ENCODE results near the gene FUCA2. TPM values are rescaled to one million over a fixed set of nuclear protein-coding genes. Genes with fewer than 3 reads are reported as not detected.

FUCA2 gene
- polyA plus RNA-seq, 1 of the 3 experiments (the other 2 are of a cell fraction) = 37.6 TPM

DNA sequence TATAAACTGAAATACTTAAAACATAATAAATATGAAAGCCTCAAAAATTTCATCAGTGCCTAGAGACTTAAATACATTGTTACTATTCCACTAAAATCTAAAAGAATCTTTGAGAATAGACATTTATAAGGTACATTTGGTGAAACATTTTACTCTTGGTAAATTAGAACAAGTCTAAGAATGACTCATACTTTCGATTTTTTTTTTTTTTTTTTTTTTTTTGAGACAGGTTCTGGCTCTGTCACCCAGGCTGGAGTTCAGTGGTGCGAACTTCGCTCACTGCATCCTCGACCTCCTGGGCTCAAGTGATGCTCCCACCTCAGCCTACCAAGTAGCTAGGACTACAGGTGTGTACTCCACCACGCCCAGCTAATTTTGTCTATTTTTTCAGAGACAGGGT lies 6.4 kb downstream of the FUCA2 start:
- peaks cover 13% of the 10 kb centered on the region for H3K79me2 ChIP-seq (ENCODE audit: insufficient read depth)
- H3K4me1 ChIP-seq (ENCODE audit: control insufficient read depth in 1 of 2, insufficient read depth in 2 of 2, low read depth in 1 of 2, low read length in 1 of 2) = no peaks in the 10 kb centered on the region; a peak in 1 of 4 replicates
- no peaks in the 10 kb centered on the region for H3K9me3 ChIP-seq
- H3K4me3 ChIP-seq (ENCODE audit: low read depth in 2 of 2, low read length in 1 of 2) = no peak overlapping the region
- DNase-seq = no peak
- 88% methylated on average over 5 of the region's 5 CpGs for WGBS (ENCODE audit: low lambda C conversion rate)
- H3K9me2 ChIP-seq = no peaks in the 10 kb centered on the region
- ChIA-PET POLR2A (no interaction called here), CTCF (interaction anchor here (1.3 kb wide), 1 partner anchor 1030 kb away, joined by 5 read pairs; no protein-coding TSS in a partner anchor)
- no peak overlapping the region for H3K27ac ChIP-seq (ENCODE audit: low read depth in 2 of 2, low read length in 1 of 2)
- TF ChIP-seq MXI1 (IDR thresholded peaks at IDR 0.05; ENCODE audit: low read depth, low read length) = no peak
- no peak for TF ChIP-seq RFX5 (IDR thresholded peaks at IDR 0.05; ENCODE audit: low read length)
- TF ChIP-seq RXRA (IDR thresholded peaks at IDR 0.05; ENCODE audit: borderline replicate concordance, low read depth) = no peak
- no peak overlapping the region for H3K4me2 ChIP-seq
- no peak overlapping the region for H3K9ac ChIP-seq
- H2AFZ ChIP-seq (ENCODE audit: low read depth) = no peak overlapping the region
- H3K27me3 ChIP-seq (ENCODE audit: insufficient read depth) = no peaks in the 10 kb centered on the region
- peaks cover 4% of the 10 kb centered on the region for H3F3A ChIP-seq (replicated peaks; ENCODE audit: insufficient read depth)
- H3K36me3 ChIP-seq (replicated peaks in 1 of 2; ENCODE audit: control insufficient read depth in 1 of 2, insufficient read depth in 2 of 2, low read length in 1 of 2) = peaks cover 18 to 55% of the 10 kb centered on the region in 2 experiments
- H4K20me1 ChIP-seq (ENCODE audit: insufficient read depth) = no peaks in the 10 kb centered on the region

DNA sequence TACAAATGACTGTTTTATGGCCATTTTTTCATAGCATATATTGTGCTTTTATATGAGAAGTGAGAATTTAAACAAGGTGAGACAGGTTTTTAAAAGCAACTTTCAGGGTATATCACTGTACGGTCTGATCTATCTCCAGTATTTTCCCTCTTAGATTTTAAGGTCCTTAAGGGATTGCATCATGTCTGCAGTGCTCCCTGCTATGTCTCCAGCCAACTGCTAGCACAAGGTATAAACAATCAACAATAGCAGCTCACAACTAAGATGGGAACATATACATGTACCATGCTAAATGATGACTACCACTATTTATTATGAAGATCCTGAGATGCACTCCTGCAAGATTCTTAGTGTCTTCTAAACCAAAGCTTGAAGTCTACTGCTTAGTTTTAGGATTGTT lies 7.2 kb downstream of the FUCA2 start:
- Histone ChIP-seq H2AFZ (ENCODE audit: low read depth) (no peak overlapping the region), H3K36me3 (replicated peaks in 1 of 2; ENCODE audit: control insufficient read depth in 1 of 2, insufficient read depth in 2 of 2, low read length in 1 of 2) (peaks cover 23 to 60% of the 10 kb centered on the region in 2 experiments), H4K20me1 (ENCODE audit: insufficient read depth) (no peaks in the 10 kb centered on the region), H3F3A (replicated peaks; ENCODE audit: insufficient read depth) (peaks cover 4% of the 10 kb centered on the region), H3K27me3 (ENCODE audit: insufficient read depth) (no peaks in the 10 kb centered on the region), H3K9ac (no peak overlapping the region), H3K4me3 (ENCODE audit: low read depth in 2 of 2, low read length in 1 of 2) (no peak overlapping the region), H3K9me2 (no peaks in the 10 kb centered on the region), H3K4me2 (no peak overlapping the region), H3K9me3 (no peaks in the 10 kb centered on the region), H3K27ac (ENCODE audit: low read depth in 2 of 2, low read length in 1 of 2) (no peak overlapping the region), H3K79me2 (ENCODE audit: insufficient read depth) (peaks cover 5% of the 10 kb centered on the region; the same call in 1 of the 2 replicates), H3K4me1 (ENCODE audit: control insufficient read depth in 1 of 2, insufficient read depth in 2 of 2, low read depth in 1 of 2, low read length in 1 of 2) (no peaks in the 10 kb centered on the region; a peak in 1 of 4 replicates)
- ChIA-PET CTCF (interaction anchor here (1.2 kb wide), 1 partner anchor 9 kb away, joined by 3 read pairs; no protein-coding TSS in a partner anchor), POLR2A (no interaction called here)
- TF ChIP-seq MXI1 (IDR thresholded peaks at IDR 0.05; ENCODE audit: low read depth, low read length) (no peak), MEF2A (IDR thresholded peaks at IDR 0.05; ENCODE audit: borderline replicate concordance, low read depth) (no peak), FOSL2 (IDR thresholded peaks at IDR 0.05; ENCODE audit: borderline replicate concordance, low read depth) (no peak), TCF12 (IDR thresholded peaks at IDR 0.05) (no peak), NFIC (IDR thresholded peaks at IDR 0.05; ENCODE audit: borderline replicate concordance) (no peak), RCOR1 (IDR thresholded peaks at IDR 0.05; ENCODE audit: low read length) (no peak), SIN3A (IDR thresholded peaks at IDR 0.05; ENCODE audit: borderline replicate concordance, low read depth, low read length) (no peak), NRF1 (IDR thresholded peaks at IDR 0.05; ENCODE audit: low read depth, low read length) (no peak), FOXJ3 (CRISPR knock-in tag; IDR thresholded peaks at IDR 0.05) (no peak), YY1 (IDR thresholded peaks at IDR 0.05; ENCODE audit: low read depth) (no peak), JUND (IDR thresholded peaks at IDR 0.05) (no peak), FOXM1 (IDR thresholded peaks at IDR 0.05; ENCODE audit: low read depth) (no peak), EZH2phosphoT487 (IDR thresholded peaks at IDR 0.05; ENCODE audit: borderline replicate concordance, low read depth) (no peak), RFX5 (IDR thresholded peaks at IDR 0.05; ENCODE audit: low read length) (no peak)
- TF ChIP-seq, protein P1, sequence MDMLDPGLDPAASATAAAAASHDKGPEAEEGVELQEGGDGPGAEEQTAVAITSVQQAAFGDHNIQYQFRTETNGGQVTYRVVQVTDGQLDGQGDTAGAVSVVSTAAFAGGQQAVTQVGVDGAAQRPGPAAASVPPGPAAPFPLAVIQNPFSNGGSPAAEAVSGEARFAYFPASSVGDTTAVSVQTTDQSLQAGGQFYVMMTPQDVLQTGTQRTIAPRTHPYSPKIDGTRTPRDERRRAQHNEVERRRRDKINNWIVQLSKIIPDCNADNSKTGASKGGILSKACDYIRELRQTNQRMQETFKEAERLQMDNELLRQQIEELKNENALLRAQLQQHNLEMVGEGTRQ (IDR thresholded peaks at IDR 0.05; ENCODE audit: borderline replicate concordance, low read depth, low read length) = no peak
- TF ChIP-seq, protein P2, sequence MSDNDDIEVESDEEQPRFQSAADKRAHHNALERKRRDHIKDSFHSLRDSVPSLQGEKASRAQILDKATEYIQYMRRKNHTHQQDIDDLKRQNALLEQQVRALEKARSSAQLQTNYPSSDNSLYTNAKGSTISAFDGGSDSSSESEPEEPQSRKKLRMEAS (IDR thresholded peaks at IDR 0.05; ENCODE audit: low read depth) = no peak
- TF ChIP-seq, protein P3, sequence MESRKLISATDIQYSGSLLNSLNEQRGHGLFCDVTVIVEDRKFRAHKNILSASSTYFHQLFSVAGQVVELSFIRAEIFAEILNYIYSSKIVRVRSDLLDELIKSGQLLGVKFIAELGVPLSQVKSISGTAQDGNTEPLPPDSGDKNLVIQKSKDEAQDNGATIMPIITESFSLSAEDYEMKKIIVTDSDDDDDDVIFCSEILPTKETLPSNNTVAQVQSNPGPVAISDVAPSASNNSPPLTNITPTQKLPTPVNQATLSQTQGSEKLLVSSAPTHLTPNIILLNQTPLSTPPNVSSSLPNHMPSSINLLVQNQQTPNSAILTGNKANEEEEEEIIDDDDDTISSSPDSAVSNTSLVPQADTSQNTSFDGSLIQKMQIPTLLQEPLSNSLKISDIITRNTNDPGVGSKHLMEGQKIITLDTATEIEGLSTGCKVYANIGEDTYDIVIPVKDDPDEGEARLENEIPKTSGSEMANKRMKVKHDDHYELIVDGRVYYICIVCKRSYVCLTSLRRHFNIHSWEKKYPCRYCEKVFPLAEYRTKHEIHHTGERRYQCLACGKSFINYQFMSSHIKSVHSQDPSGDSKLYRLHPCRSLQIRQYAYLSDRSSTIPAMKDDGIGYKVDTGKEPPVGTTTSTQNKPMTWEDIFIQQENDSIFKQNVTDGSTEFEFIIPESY (IDR thresholded peaks at IDR 0.05; ENCODE audit: borderline replicate concordance, low read depth) = no peak
- TF ChIP-seq, protein P4, sequence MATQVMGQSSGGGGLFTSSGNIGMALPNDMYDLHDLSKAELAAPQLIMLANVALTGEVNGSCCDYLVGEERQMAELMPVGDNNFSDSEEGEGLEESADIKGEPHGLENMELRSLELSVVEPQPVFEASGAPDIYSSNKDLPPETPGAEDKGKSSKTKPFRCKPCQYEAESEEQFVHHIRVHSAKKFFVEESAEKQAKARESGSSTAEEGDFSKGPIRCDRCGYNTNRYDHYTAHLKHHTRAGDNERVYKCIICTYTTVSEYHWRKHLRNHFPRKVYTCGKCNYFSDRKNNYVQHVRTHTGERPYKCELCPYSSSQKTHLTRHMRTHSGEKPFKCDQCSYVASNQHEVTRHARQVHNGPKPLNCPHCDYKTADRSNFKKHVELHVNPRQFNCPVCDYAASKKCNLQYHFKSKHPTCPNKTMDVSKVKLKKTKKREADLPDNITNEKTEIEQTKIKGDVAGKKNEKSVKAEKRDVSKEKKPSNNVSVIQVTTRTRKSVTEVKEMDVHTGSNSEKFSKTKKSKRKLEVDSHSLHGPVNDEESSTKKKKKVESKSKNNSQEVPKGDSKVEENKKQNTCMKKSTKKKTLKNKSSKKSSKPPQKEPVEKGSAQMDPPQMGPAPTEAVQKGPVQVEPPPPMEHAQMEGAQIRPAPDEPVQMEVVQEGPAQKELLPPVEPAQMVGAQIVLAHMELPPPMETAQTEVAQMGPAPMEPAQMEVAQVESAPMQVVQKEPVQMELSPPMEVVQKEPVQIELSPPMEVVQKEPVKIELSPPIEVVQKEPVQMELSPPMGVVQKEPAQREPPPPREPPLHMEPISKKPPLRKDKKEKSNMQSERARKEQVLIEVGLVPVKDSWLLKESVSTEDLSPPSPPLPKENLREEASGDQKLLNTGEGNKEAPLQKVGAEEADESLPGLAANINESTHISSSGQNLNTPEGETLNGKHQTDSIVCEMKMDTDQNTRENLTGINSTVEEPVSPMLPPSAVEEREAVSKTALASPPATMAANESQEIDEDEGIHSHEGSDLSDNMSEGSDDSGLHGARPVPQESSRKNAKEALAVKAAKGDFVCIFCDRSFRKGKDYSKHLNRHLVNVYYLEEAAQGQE (IDR thresholded peaks at IDR 0.05; ENCODE audit: low read depth, low read length) = no peak
- DNase-seq = no peak
- 92% methylated on average over 1 of the region's 1 CpG for WGBS (ENCODE audit: low lambda C conversion rate)

Measured in SK-N-SH (cell line).